NCI-H2227 (cell line): ENCODE measurements around the gene AQP10.
"Not testable (repeated sequence)": the region's sequence is repeated elsewhere in the genome, so short reads cannot be mapped to it uniquely, and the experiment has no call there.

ENCODE experiments used
- DNase-seq: peaks from one replicate; lab custom pipeline; 2025; ENCODE audit not compliant: unreplicated experiment; lab: John Stamatoyannopoulos, UW

The AQP10 gene

DNA sequence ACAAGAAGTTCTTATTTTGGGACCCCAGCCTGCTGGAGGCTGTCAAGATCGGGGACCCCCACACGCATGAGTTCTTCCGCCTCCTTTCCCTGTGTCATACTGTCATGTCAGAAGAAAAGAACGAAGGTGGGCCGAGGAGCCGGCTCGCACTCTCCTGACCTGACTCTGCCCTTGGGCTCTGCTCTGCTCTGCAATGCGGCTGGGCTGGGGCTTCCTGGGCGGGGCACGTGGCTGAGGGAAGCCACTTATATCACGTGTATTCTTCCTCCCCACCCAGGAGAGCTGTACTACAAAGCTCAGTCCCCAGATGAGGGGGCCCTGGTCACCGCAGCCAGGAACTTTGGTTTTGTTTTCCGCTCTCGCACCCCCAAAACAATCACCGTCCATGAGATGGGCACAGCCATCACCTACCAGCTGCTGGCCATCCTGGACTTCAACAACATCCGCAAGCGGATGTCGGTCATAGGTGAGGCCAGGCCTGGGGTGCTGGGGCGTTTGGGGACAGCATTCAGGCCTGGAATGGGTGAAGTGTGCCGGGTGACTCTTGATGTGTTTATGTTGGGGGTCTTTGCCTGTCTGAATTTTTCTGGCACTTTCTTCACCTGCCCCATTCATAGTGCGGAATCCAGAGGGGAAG is 22.1 kb downstream of the AQP10 start:
- no peak for DNase-seq

DNA sequence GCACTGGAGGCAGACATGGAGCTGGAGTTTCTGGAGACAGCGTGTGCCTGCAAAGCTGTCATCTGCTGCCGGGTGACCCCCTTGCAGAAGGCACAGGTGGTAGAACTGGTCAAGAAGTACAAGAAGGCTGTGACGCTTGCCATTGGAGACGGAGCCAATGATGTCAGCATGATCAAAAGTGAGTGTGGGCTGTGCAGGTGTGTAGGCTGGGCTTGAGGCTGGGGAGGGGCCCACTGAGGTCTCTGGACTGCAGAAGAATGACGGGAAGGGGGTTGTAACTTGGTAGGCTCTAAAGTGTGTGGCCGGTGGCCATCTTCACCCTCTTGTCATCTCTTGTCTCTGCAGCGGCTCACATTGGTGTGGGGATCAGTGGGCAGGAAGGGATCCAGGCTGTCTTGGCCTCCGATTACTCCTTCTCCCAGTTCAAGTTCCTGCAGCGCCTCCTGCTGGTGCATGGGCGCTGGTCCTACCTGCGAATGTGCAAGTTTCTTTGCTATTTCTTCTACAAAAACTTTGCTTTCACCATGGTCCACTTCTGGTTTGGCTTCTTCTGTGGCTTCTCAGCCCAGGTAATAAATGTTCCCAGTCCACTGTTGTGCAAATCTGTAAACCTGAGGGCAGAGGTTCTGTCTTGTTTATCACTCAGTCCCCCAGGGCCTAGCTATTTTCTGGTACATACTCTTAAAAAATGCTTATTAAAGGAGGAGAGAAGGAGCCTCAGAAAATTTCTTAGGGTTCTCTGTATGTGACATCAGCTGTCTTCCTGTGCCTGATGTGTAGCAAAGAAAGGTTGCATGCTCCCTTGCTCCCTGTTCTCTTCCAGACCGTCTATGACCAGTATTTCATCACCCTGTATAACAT is 24.3 kb downstream of the AQP10 start:
- DNase-seq: peak; percentile 50

DNA sequence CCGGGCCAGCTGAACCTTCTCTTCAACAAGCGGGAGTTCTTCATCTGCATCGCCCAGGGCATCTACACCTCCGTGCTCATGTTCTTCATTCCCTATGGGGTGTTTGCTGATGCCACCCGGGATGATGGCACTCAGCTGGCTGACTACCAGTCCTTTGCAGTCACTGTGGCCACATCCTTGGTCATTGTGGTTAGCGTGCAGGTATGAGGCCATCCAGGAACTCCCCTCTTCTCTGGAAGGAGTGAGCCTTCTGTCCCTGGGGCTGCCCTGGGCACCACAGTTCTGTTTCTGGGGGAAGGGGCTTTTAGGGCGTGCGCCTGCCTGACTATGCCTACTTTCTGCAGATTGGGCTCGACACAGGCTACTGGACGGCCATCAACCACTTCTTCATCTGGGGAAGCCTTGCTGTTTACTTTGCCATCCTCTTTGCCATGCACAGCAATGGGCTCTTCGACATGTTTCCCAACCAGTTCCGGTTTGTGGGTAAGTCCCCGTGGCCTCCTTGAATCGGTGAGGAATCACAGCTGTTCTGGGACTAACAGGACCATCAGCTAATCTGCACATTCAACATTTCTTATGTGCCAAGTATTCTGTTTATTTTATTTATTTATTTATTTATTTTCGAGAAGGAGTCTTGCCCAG is 25.5 kb downstream of the AQP10 start:
- DNase-seq: no peak

DNA sequence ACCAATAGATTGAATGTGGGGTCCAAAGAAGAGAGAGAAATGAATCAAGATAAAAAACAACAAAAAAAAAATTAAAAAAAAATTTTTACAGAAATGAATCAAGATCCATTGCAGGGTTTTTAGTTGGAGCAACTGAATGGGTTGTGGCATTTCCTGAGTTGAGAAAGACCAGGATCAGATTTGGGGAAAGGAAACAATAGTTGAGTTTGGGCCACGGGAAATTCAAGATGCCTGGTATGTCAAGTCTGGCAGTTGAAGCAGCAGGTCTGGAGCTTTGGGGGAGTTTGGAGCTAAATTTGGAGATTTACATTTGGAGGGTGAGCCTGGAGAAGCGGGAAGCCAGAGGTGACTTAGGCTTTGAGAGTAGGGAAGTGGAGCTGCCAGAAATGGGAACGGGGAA is 27.1 kb downstream of the AQP10 start:
- no peak for DNase-seq

DNA sequence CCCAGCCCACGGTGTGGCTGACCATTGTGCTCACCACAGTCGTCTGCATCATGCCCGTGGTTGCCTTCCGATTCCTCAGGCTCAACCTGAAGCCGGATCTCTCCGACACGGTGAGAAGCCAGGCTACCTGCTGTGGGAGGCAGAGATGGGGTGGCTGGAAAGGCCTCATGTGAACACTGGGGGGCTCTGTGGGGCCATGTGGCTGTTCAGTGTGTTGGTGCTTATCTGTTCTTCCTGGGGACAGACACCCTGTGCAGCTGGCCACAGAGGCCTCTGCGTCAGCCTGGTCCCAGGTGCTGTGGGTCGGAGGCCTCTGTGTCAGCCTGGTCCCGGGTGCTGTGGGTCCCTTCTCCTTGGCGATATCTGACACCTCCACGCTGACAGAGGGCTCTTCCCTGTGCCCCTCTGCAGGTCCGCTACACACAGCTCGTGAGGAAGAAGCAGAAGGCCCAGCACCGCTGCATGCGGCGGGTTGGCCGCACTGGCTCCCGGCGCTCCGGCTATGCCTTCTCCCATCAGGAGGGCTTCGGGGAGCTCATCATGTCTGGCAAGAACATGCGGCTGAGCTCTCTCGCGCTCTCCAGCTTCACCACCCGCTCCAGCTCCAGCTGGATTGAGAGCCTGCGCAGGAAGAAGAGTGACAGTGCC is 27.7 kb downstream of the AQP10 start:
- DNase-seq: no peak

DNA sequence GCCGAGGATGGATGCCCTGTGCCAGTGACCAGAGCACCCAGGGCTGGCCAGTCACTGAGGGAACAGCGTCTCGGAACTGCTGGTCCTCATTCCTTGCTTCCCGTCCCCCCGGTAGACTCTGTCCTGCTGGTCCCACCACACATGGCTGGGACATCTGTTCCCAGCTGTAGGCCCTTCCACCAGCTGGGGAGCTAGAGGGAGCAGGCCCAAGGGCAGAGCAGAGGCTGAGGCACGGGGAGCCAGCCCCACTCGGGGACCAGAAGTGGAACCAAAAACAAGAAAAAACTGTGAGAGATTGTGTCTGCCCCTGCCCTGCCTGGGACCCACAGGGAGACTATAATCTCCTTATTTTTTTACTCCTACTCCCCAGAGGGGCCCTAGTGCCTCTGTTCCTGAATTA is 28.2 kb downstream of the AQP10 start:
- no peak for DNase-seq

DNA sequence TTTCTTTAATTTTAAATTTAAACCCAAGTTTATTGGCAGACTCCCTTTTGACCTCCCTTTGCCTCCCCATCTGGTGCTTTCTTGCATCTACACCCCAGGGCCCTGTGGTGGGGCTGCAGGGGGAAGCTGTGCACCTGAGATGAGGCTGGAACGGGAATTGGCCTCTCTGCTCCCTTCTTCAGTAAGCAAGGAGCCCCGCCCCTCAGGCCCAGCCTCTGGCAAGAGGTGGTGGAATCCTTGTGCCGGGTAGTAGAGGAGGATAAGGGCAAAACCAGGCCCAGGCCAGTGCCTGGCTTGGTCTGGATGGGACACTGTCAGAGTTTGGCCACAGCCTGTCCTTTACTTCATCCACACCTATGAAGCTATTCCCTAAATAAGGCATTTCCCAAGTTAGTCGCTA is 29.5 kb downstream of the AQP10 start:
- no peak for DNase-seq

DNA sequence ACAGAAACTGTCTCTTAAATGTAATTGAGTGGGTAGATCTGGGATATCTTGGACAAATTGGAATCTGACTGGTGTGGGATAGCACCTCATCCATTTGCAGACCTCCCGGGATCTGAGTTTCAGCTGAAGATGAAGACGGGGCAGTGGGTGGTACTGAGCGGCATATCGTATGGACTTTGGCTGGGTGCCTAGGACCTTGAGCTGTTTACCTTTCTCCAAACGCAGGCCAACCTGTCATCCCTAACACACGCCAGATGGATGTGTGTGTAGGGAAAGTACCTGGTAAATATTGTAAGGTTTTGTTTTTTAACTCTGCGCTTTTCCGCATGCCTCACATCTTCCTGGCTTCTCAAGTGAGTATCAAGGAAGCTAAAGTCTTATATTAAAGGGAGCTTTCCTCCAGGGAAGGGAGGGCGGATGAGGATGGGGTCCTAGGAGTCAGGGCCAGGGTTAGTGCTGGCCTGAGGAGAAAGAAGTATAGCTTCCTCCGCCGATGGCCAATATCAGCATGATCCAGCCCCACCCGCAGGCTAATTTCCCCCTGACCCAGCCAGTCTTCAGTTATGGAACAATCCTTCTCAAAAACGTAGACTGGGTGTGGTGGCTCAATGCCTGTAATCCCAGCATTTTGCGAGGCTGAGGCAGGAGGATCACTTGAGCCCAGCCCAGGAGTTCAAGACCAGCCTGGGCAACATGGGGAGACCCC is 30.6 kb downstream of the AQP10 start:
- DNase-seq: no peak

DNA sequence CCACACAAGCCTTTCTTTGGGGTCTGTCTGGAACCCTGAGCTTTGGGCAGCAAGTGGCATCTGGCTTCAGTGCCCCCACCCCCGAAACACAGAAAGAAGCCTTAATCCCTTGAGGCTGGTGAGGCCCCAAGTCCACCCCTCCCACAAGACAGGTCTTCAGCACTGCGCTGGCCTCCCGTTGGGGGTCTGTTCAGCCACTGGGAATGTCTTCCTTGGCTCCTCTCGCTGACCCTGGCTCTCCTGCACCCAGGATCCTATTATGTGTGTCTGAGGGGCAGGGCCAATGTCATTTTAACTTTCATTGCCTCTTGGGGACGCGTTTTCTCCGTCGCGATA is 31.3 kb downstream of the AQP10 start:
- DNase-seq: no peak

DNA sequence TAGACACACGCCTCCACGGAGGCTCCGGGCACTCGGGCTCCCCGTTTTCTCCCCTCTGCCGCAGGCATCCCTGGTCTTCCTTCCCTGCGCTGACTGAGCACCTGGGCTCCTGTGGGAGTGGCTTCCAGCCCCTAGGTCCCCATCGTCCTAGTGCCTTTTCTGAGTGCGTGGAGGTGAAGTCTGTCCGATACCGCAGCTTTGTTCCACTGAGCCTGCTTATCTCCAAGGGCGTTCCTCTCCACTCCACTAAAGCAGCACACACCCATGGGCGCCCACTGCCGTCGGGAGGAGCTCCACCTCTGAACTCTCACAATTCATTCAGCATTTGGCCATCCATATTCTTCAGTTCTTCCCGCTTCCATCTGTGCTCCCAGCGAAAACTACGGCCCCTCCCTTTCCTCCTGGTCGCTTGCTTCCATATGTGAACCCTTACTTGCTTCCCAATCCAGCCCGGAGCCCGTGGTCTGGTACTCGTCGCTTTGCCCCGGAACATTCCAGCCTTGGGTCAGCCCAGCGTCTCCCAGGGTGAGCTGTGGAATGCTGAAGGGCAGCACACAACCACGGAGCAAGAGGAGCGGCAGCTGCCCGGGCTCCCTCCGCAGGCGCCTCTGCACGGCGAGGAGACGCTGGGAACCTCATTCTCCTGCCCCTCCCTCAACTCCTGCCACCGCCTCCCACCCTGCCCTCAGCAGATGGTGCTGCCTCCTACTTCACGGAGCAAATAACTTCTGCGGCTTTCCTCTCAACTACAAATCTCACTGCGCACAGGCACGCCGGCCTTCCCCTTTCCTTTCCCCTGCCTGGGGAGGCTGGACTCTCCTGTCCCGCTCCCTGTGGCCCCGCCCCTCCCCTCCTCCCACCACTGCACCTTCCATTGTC is 31.9 kb downstream of the AQP10 start:
- peak; percentile 63 for DNase-seq

DNA sequence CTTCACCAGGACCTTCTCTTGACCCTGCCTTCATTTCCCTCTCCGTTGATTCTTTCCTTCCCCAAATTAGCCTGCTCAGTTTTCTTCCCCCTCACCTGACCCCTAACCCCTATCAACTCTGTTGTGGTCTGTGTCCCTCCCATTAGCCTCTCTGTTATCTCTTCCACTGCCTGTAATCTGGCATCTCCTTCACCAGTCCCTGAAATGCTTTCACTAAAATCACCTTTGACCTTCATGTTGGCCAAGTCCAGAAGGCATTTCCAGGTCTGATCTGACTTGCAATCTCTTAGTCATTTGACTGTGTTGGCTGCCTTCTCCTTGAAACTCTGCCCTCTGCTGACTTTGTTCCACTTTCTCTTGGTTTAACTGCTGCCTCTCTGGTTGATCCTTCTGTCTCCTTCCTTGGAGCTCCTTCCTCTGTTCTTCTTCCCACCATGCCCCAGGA is 32.6 kb downstream of the AQP10 start:
- no peak for DNase-seq

DNA sequence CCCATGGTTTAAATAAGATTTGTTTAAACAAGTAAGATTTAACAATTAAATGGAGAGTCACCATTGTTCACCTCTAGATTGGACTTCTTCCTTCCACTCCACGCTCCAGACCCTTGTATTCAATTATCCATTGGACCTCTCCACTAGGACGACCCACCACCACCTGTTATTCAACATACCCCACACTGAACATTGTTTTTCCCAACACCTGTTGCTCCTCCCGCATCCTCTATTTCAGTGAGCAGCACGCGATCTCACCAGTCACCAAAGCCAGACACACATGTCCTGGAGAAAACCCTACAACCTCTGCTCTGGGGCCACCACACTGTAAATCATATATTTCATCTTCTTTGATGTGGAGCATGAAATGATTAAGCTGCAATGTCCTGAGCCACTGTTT is 33.1 kb downstream of the AQP10 start:
- DNase-seq: no peak

DNA sequence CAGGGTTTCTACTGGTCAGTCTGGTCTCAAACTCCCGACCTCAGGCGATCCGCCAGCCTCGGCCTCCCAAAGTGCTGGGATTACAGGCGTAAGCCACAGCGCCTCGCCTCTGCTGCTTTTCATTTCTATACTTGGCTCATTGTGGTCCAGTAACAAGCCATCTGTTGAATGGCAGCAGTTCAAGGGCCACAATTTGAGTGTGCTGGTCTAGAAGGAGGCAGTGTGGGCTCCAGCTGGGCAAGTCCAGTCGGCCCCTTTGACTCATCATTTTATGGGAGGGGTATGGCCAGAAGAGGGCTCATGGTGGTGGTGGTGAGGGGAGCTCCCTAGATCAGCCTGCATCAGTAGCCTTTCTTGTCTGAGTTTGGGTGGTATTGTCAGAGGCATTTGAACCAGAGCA is 37.6 kb downstream of the AQP10 start:
- DNase-seq: no peak

DNA sequence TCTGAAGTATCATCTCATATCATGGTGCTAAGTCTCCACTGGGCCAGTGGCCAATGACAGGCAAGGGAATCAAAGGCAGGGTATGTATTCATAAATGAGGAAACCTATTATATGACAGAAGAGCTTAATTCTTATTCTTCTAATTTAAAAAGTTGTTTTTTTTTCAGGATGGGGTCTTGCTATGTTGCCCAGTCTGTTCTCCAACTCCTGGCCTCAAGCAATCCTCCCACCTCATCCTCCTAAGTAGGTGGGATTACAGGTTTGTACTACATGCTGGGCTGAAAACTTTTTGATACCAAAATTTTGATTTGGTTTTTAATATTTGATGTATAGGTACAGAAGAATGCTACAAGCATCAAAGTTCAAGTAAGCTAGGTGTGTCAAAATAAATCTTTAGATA is 39.4 kb downstream of the AQP10 start:
- no peak for DNase-seq

DNA sequence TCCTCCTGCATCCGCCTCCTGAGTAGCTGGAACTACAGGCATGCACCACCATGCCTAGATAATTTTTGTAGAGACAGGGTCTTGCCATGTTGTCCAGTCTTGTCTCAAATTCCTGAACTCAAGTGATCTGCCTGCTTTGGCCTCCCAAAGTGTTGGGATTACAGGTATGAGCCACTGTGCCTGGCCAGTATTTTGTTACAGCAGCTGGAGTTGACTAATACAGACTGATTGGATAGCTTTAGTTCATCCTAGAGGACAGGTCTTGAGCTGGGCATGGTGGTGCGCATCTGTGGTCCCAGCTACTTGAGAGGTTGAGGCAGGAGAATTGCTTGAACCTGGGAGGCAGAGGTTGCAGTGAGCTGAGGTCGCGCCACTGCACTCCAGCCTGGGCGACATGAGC is 40.0 kb downstream of the AQP10 start:
- not testable (repeated sequence) for DNase-seq

DNA sequence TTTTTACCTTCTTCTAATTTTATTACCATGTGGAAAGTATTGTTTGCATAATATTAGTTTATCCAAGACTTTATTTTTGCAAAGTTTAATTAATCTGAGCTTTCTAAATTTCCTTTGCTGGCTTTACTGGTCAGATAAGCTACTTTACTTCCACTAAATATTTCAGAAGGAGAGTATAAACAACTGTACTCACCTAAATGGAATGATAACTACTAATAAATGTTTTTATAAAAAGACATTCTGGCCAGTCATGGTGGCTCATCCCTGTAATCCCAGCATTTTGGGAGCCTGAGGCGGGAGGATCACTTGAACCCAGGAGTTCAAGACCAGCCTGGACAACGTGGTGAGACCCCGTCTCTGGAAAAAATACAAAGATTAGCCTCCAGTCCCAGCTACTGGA is 40.5 kb downstream of the AQP10 start:
- DNase-seq: no peak

DNA sequence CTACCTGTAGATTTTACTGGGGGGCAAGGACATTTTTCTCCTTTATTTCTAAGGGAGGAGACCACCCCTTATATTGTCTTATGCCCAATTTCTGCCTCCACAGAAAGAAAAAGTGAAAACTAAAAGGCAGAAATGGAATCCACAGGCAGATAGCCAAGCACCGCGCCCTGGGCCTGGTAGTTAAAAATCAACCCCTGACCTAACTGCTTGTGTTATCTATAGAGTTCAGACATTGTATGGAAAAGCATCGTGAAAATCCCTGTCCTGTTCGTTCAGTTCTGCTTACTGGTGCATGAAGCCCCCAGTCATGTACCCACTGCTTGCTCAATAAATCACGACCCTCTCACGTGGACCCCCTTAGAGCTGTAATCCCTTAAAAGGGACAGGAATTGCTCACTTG is 50.5 kb downstream of the AQP10 start:
- no peak for DNase-seq

DNA sequence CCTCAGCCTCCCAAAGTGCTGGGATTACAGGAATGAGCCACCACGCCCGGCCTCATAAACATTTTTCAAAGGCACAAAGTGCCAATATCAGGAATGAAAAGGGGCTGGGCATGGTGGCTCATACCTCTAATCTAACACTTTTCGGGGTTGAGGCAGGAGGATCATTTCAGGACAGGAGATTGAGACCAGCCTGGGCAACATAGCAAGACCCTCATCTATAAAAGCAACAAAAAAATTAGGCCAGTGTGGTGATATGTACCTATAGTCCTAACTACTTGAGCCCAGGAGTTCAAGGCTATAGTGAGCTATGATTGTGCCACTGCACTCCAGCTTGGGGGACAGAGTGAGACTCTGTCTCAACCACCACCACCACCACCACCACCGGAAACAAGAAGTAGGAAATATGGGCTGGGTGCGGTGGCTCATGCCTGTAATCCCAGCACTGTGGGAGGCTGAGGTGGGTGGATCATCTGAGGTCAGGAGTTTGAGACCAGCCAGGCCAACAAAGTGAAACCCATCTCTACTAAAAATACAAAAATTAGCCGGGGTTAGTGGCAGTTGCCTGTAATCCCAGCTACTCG is 53.0 kb downstream of the AQP10 start:
- DNase-seq: not testable (repeated sequence)
